ENCODE measurements around the gene PRSS36. TPM values are rescaled to one million over a fixed set of nuclear protein-coding genes. Genes with fewer than 3 reads are reported as not detected.

PRSS36 gene
- total RNA-seq = 0.31 TPM in 1 of 2 replicates, not detected in the other

GRCh38 chr16:31149894-31150890 is at the start of gene PRSS36:
TSS of gene PRSS36 (minus strand) at chr16:31150066. CDS start at chr16:31150035, 31 bp downstream.

GRCh38 chr16:31179747-31180459 is 30.0 kb upstream of the PRSS36 start, which contains the start of gene FUS:
TSS of gene FUS (plus strand) at chr16:31180139. CDS start at chr16:31180215, 76 bp downstream.

GRCh38 chr16:31135535-31136286 is 14.2 kb downstream of the PRSS36 start, which contains the start of gene PRSS8:
TSS of gene PRSS8 (minus strand) at chr16:31135727. CDS start at chr16:31135498, 229 bp downstream.

GRCh38 chr16:31117384-31118222 is 32.3 kb downstream of the PRSS36 start, which contains the start of gene KAT8:
TSS of gene KAT8 (plus strand) at chr16:31117664. CDS start at chr16:31117682, 18 bp downstream.

GRCh38 chr16:31108035-31108793 is 41.7 kb downstream of the PRSS36 start, which contains the start of gene BCKDK:
TSS of gene BCKDK (plus strand) at chr16:31108386. CDS start at chr16:31109224, 838 bp downstream.

GRCh38 chr16:31094424-31095120 is 55.3 kb downstream of the PRSS36 start, which contains the start of gene VKORC1:
TSS of gene VKORC1 (minus strand) at chr16:31094797. CDS start at chr16:31094729, 68 bp downstream.

Other genes starting within 250 kb of the PRSS36 start
- 14.0 and 15.2 TPM in 2 replicates for gene FBXL19, start 226.5 kb downstream of the PRSS36 start, total RNA-seq
- 13.5 and 16.0 TPM in 2 replicates for gene ORAI3, start 201.0 kb downstream of the PRSS36 start, total RNA-seq
- gene SETD1A, start 192.3 kb downstream of the PRSS36 start, total RNA-seq = 1.6 and 5.4 TPM in 2 replicates
- 17.3 and 22.2 TPM in 2 replicates for gene HSD3B7, start 164.9 kb downstream of the PRSS36 start, total RNA-seq
- 1.1 TPM in 1 of 2 replicates, not detected in the other for gene STX1B, start 139.4 kb downstream of the PRSS36 start, total RNA-seq
- 19.3 and 35.1 TPM in 2 replicates for gene STX4, start 116.5 kb downstream of the PRSS36 start, total RNA-seq
- gene ZNF668, start 75.8 kb downstream of the PRSS36 start, total RNA-seq = 5.7 and 6.3 TPM in 2 replicates
- gene ZNF646, start 75.6 kb downstream of the PRSS36 start, total RNA-seq = 7.8 and 16.0 TPM in 2 replicates
- 0.81 and 1.6 TPM in 2 replicates for gene PRSS53, start 61.1 kb downstream of the PRSS36 start, total RNA-seq
- gene VKORC1, start 55.3 kb downstream of the PRSS36 start, total RNA-seq = 59.1 and 60.7 TPM in 2 replicates
- gene BCKDK, start 41.7 kb downstream of the PRSS36 start, total RNA-seq = 12.3 and 19.4 TPM in 2 replicates
- gene KAT8, start 32.4 kb downstream of the PRSS36 start, total RNA-seq = 27.8 and 36.9 TPM in 2 replicates
- gene PRSS8, start 14.3 kb downstream of the PRSS36 start, total RNA-seq = not detected in 2 replicates
- 29.5 and 62.4 TPM in 2 replicates for gene FUS, start 30.1 kb upstream of the PRSS36 start, total RNA-seq
- 39.4 and 93.4 TPM in 2 replicates for gene PYCARD, start 52.7 kb upstream of the PRSS36 start, total RNA-seq
- not detected in 2 replicates for gene TRIM72, start 64.1 kb upstream of the PRSS36 start, total RNA-seq
- not detected in 2 replicates for gene PYDC1, start 67.1 kb upstream of the PRSS36 start, total RNA-seq
- 0.25 TPM in 1 of 2 replicates, not detected in the other for gene ITGAM, start 109.9 kb upstream of the PRSS36 start, total RNA-seq
- gene ITGAX, start 205.1 kb upstream of the PRSS36 start, total RNA-seq = 0.16 and 0.31 TPM in 2 replicates
- gene ITGAD, start 243.3 kb upstream of the PRSS36 start, total RNA-seq = not detected in 2 replicates

All from bladder microvascular endothelial cell (primary cell).